Activated naive CD4-positive, alpha-beta T cell (primary cell): ENCODE data around the gene ZNF235.
"Not testable (repeated sequence)": the region's sequence is repeated elsewhere in the genome, so short reads cannot be mapped to it uniquely, and the experiment has no call there.

ENCODE experiments used
- DNase-seq, 4 experiments: peaks; one replicate each; lab custom pipeline; 2025; lab: John Stamatoyannopoulos, UW

The ZNF235 gene

DNA sequence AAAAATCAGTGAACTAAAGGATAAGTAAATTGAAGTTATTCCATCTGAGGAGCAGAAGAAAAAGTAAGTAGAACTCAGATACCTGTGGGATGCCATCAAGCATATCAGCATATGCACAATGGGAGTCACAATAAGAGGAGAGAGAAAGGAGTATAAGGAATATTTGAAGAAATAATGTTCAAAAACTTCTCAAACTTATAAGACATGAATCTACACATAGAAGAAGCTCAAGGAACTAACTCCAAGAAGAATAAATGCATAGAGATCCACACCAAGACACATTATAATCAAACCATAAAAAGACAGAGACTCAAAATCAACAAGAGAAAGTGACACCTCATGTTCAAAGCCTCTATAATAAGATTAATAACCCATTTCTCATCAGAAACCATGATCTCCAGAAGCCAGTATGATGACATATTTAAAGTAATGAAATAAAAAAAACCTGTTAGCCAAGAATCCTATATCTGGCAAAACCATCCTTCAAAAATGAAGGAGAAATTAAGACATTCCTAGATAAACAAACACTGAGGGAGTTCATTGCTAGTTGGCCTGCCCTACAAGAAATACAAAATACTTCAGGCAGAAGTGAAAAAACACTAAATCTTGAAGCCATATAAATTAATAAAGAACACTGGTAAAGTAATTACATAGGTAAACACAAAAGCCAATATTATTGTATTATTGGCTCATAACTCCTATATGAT, 49.0 kb downstream of the ZNF235 start:
- DNase-seq, result no peak

DNA sequence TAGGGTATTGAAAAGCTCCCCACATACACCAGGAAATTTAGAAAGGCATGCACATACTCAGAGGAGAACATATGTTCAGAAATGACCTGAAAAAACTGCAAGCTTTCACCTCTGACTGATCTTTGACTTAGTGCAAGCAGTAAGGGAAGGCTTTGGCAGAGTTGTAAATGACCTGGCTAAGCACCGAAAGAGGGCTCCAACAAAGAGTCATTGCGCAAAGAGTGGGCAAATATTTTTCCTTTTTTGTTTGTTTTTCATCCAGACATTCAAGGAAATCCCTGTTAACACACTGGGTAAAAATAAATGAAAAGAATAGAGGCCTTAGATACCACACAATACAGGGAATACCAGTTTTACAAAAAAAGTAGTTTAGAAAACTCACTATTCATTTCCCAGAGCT, 50.3 kb downstream of the ZNF235 start:
- DNase-seq, result no peak

DNA sequence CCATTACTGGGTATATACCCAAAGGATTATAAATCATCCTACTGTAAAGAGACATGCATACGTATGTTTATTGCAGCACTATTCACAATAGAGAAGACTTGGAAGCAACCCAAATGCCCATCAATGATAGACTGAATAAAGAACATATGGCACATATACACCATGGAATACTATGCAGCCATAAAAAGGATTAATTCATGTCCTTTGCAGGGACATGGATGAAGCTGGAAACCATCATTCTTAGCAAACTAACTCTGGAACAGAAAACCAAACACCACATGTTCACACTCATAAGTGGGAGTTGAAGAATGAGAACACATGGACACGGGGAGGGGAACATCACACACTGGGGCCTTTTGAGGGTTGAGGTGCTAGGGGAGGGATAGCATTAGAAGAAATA, 51.4 kb downstream of the ZNF235 start:
- not testable (repeated sequence) for DNase-seq

DNA sequence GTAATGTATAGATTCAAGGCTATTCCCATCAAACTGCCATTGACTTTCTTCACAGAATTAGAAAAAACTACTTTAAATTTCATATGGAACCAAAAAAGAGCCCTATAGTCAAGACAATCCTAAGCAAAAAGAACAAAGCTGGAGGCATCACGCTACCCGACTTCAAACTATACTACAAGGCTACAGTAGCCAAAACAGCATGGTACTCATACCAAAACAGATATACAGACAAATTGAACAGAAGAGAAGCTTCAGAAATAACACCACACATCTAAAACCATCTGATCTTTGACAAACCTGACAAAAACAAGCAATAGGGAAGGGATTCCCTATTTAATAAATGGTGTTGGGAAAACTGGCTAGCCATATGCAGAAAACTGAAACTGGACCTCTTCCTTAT, 52.5 kb downstream of the ZNF235 start:
- DNase-seq, result not testable (repeated sequence)

DNA sequence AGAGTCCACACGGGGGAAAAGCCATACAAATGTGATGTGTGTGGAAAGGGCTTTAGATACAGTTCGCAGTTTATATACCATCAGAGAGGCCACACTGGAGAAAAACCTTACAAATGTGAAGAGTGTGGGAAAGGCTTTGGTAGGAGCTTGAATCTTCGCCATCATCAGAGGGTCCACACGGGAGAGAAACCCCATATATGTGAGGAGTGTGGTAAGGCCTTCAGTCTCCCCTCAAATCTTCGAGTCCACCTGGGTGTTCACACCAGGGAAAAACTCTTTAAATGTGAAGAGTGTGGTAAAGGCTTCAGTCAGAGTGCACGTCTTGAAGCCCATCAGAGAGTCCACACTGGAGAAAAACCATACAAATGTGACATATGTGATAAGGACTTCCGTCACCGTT, 68.4 kb downstream of the ZNF235 start:
- DNase-seq, result no peak
